OCI-LY7 (cell line): ENCODE data around the gene AP2A1. TPM values are rescaled to one million over a fixed set of nuclear protein-coding genes. Genes with fewer than 3 reads are reported as not detected.

Source experiments
- BruUV-seq: library from RNA; stranded (reverse); fragments of 400-500 nt; replicated peaks from 2 replicates; lab custom pipeline; 2021; lab: Mats Ljungman, UMichigan
- CTCF ChIA-PET: fragments of 300-600 bp; sonication (Branson Sonifier 250); formaldehyde crosslinking; loops from one replicate; lab custom pipeline; 2022; ENCODE audit warnings: antibody characterized with exemption; ENCODE audit not compliant: unreplicated experiment; lab: Charles Lee
- POLR2A ChIA-PET: fragments of 300-600 bp; sonication (Branson Sonifier 250); formaldehyde crosslinking; loops from one replicate; lab custom pipeline; 2022; ENCODE audit warnings: antibody characterized with exemption; lab: Charles Lee
- DNase-seq: peaks from one replicate; pipeline ENCODE4 v3.0.0-alpha.2; 2015; ENCODE audit warnings: low spot score
- H2AFZ ChIP-seq: fragments of 200-600 bp; sonication (generic), shearing (Covaris generic); 2 replicates; pipeline ENCODE4 v1.6.1; 2014; ENCODE audit warnings: mild to moderate bottlenecking, antibody characterized with exemption, low read length, moderate library complexity
- H3K27ac ChIP-seq: fragments of 200-600 bp; sonication (generic); 2 replicates; pipeline ENCODE4 v1.5.1; 2014; ENCODE audit warnings: mixed run types, low read depth, mild to moderate bottlenecking, moderate library complexity, low read length, inconsistent platforms; ENCODE audit not compliant: poor library complexity, severe bottlenecking
- H3K36me3 ChIP-seq: fragments of 200-600 bp; sonication (generic); 2 replicates; pipeline ENCODE4 v1.6.1; 2014; ENCODE audit warnings: mild to moderate bottlenecking, antibody characterized with exemption, low read length, moderate library complexity, mixed read lengths; ENCODE audit not compliant: insufficient read depth
- H3K4me1 ChIP-seq: fragments of 200-600 bp; sonication (generic); 2 replicates; pipeline ENCODE4 v1.5.1; 2014; ENCODE audit warnings: mild to moderate bottlenecking, low read length; ENCODE audit not compliant: insufficient read depth, poor library complexity, severe bottlenecking
- H3K4me2 ChIP-seq: fragments of 200-600 bp; sonication (generic); 2 replicates; pipeline ENCODE4 v1.6.1; 2014; ENCODE audit warnings: mild to moderate bottlenecking, low read length
- H3K4me3 ChIP-seq: fragments of 200-600 bp; sonication (generic); 2 replicates; pipeline ENCODE4 v1.5.1; 2014; ENCODE audit warnings: mild to moderate bottlenecking, low read depth, low read length; ENCODE audit not compliant: poor library complexity, severe bottlenecking
- H3K79me2 ChIP-seq: fragments of 200-600 bp; sonication (generic); 2 replicates; pipeline ENCODE4 v1.6.1; 2016; ENCODE audit warnings: low read depth, mild to moderate bottlenecking, low read length, moderate library complexity, mixed read lengths; ENCODE audit not compliant: insufficient read depth
- H3K9me2 ChIP-seq: fragments of 200-600 bp; sonication (generic); 2 replicates; pipeline ENCODE4 v1.6.1; 2016; ENCODE audit warnings: mild to moderate bottlenecking, low read length, mixed read lengths; ENCODE audit not compliant: insufficient read depth
- H3K9me3 ChIP-seq: fragments of 200-600 bp; sonication (generic); 2 replicates; pipeline ENCODE4 v1.6.1; 2014; ENCODE audit warnings: mild to moderate bottlenecking, mixed run types, low read length, mixed read lengths
- H4K20me1 ChIP-seq: fragments of 200-600 bp; sonication (generic); 2 replicates; pipeline ENCODE4 v1.6.1; 2014; ENCODE audit warnings: mild to moderate bottlenecking, antibody characterized with exemption, low read length, moderate library complexity, mixed read lengths; ENCODE audit not compliant: insufficient read depth
- EZH2phosphoT487 ChIP-seq: fragments of 200-600 bp; sonication (generic); IDR thresholded peaks from 2 replicates; pipeline ENCODE4 v1.6.1; 2018; ENCODE audit warnings: low read depth, borderline replicate concordance, mild to moderate bottlenecking, mixed run types, antibody characterized with exemption, low read length, moderate library complexity, mixed read lengths
- intact Hi-C: fragments of 100-400 bp; cut with micrococcal nuclease; formaldehyde crosslinking; loops from one replicate; pipeline ENCODE4 v1.10.0; 2022; ENCODE audit not compliant: unreplicated experiment
- total RNA-seq, 2 experiments: library from RNA; depleted of rRNA in 1 of 2; stranded (reverse); fragments of >200 nt in 1 of 2; shearing (Covaris generic) in 1 of 2; gene quantifications; 2 replicates each; pipeline ENCODE4 v1.2.3, GENCODE V29; 2014 to 2022
- TF ChIP-seq, protein P1 (sequence below): fragments of 200-600 bp; sonication (generic); conservative IDR thresholded peaks from 2 replicates; pipeline ENCODE4 v1.5.1; 2014; ENCODE audit warnings: mild to moderate bottlenecking, antibody characterized with exemption, low read length, moderate library complexity, mixed read lengths

AP2A1 gene
- total RNA-seq, 2 experiments from 2014 or later, result 46.9 to 47.4 TPM

GRCh38 chr19:49766007-49766929 is 533 bp upstream of the AP2A1 start:
- BruUV-seq, result TSS peak; percentile 94
- Histone ChIP-seq H3K36me3 (no peaks in the 10 kb centered on the region; the same call in 1 of the 2 replicates), H3K9me3 (no peaks in the 10 kb centered on the region), H3K9me2 (no peaks in the 10 kb centered on the region), H3K27ac (peak overlapping the region; percentile 74), H3K4me3 (peak overlapping the region; percentile 68), H3K79me2 (peaks cover 11% of the 10 kb centered on the region; the same call in 1 of the 2 replicates), H4K20me1 (peaks cover 3% of the 10 kb centered on the region; the same call in 1 of the 2 replicates), H3K4me2 (peak overlapping the region; percentile 83), H2AFZ (peak overlapping the region; percentile 71), H3K4me1 (peaks cover 17% of the 10 kb centered on the region)
- TF ChIP-seq, protein P1, sequence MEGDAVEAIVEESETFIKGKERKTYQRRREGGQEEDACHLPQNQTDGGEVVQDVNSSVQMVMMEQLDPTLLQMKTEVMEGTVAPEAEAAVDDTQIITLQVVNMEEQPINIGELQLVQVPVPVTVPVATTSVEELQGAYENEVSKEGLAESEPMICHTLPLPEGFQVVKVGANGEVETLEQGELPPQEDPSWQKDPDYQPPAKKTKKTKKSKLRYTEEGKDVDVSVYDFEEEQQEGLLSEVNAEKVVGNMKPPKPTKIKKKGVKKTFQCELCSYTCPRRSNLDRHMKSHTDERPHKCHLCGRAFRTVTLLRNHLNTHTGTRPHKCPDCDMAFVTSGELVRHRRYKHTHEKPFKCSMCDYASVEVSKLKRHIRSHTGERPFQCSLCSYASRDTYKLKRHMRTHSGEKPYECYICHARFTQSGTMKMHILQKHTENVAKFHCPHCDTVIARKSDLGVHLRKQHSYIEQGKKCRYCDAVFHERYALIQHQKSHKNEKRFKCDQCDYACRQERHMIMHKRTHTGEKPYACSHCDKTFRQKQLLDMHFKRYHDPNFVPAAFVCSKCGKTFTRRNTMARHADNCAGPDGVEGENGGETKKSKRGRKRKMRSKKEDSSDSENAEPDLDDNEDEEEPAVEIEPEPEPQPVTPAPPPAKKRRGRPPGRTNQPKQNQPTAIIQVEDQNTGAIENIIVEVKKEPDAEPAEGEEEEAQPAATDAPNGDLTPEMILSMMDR, result no peak
- intact Hi-C loops, result loop anchor here (1.0 to 10.0 kb wide), 2 partner anchors 101 to 271 kb away; partner anchors contain the start of genes PNKP and RPS11
- CTCF ChIA-PET, result interaction anchor here (0.5 to 0.7 kb wide), 6 partner anchors 48 to 1331 kb away, joined by 4 to 9 read pairs (median 5); no protein-coding TSS in a partner anchor
- peak; percentile 100 for DNase-seq
- POLR2A ChIA-PET, result interaction anchor here (0.5 to 1.1 kb wide), 4 partner anchors 20 to 141 kb away, joined by 3 read pairs; no protein-coding TSS in a partner anchor

- Histone ChIP-seq H4K20me1 (peaks cover 3% of the 10 kb centered on the region; the same call in 1 of the 2 replicates), H3K79me2 (peaks cover 11% of the 10 kb centered on the region; the same call in 1 of the 2 replicates), H3K4me3 (peak overlapping the region; percentile 98), H2AFZ (peak overlapping the region; percentile 42; the same call in 1 of the 2 replicates), H3K36me3 (no peaks in the 10 kb centered on the region; the same call in 1 of the 2 replicates), H3K9me2 (no peaks in the 10 kb centered on the region), H3K4me1 (peaks cover 21% of the 10 kb centered on the region), H3K27ac (peak overlapping the region; percentile 28), H3K9me3 (no peaks in the 10 kb centered on the region), H3K4me2 (peak overlapping the region; percentile 72)
- BruUV-seq, result no TSS peak
- POLR2A ChIA-PET, result interaction anchor here (1.1 kb wide), 1 partner anchor 21 kb away, joined by 3 read pairs; no protein-coding TSS in a partner anchor
- CTCF ChIA-PET, result interaction anchor here (0.6 to 0.7 kb wide), 2 partner anchors 86 to 1330 kb away, joined by 4 to 5 read pairs; no protein-coding TSS in a partner anchor
- no peak for TF ChIP-seq EZH2phosphoT487
- TF ChIP-seq, protein P1, result no peak
- no peak for DNase-seq
- intact Hi-C loops, result loop anchor here (10.0 kb wide), 1 partner anchor 273 kb away; the partner anchor contains the start of gene RPS11
These were observed 580 bp downstream of the AP2A1 start for GRCh38 chr19:49767381-49767780.
